PC-9 (cell line): Measurements from ENCODE around the gene ELOVL4. TPM values are rescaled to one million over a fixed set of nuclear protein-coding genes. Genes with fewer than 3 reads are reported as not detected.

Experiments
- BruUV-seq: library from RNA; stranded (reverse); fragments of 400-500 nt; replicated peaks from 2 replicates; lab custom pipeline; 2021; lab: Mats Ljungman, UMichigan
- CTCF ChIA-PET: fragments of 300-600 bp; sonication (Branson Sonifier 250); formaldehyde crosslinking; loops from one replicate; lab custom pipeline; 2022; ENCODE audit warnings: antibody characterized with exemption; lab: Charles Lee
- POLR2A ChIA-PET: fragments of 300-600 bp; sonication (Branson Sonifier 250); formaldehyde crosslinking; loops from one replicate; lab custom pipeline; 2022; ENCODE audit warnings: antibody characterized with exemption; ENCODE audit not compliant: unreplicated experiment; lab: Charles Lee
- DNase-seq, 2 experiments: peaks; one replicate each; pipeline versions ENCODE4 v3.0.0 to v3.0.0-alpha.2; 2015 to 2022; ENCODE audit warnings: mixed read lengths in 1 of 2
- H2AFZ ChIP-seq: fragments of 200-600 bp; sonication (generic); 2 replicates; pipeline ENCODE4 v1.8.1; 2017; ENCODE audit warnings: antibody characterized with exemption
- H3F3A ChIP-seq: fragments of 200-600 bp; sonication (generic); 2 replicates; pipeline ENCODE4 v1.8.1; 2017; ENCODE audit warnings: antibody characterized with exemption, mild to moderate bottlenecking, low read depth; ENCODE audit not compliant: insufficient read depth
- H3K27ac ChIP-seq: fragments of 200-600 bp; sonication (generic); 2 replicates; pipeline ENCODE4 v1.6.1; 2016; ENCODE audit warnings: mixed run types
- H3K27me3 ChIP-seq: fragments of 200-600 bp; sonication (generic); 2 replicates; pipeline ENCODE4 v1.6.1; 2016; ENCODE audit warnings: low read depth, mixed run types; ENCODE audit not compliant: insufficient read depth
- H3K36me3 ChIP-seq: fragments of 200-600 bp; sonication (generic); 2 replicates; pipeline ENCODE4 v1.6.1; 2016; ENCODE audit warnings: low read depth, mixed run types
- H3K4me1 ChIP-seq: fragments of 200-600 bp; sonication (generic); replicated peaks from 2 replicates; pipeline ENCODE4 v1.6.1; 2016; ENCODE audit warnings: mixed run types; ENCODE audit not compliant: insufficient read depth
- H3K4me2 ChIP-seq: fragments of 200-600 bp; sonication (generic); 2 replicates; pipeline ENCODE4 v1.6.1; 2017; ENCODE audit warnings: mixed run types
- H3K4me3 ChIP-seq: fragments of 200-600 bp; sonication (generic); 2 replicates; pipeline ENCODE4 v1.6.1; 2016; ENCODE audit warnings: mixed run types
- H3K79me2 ChIP-seq: fragments of 200-600 bp; sonication (generic); 2 replicates; pipeline ENCODE4 v1.6.1; 2017; ENCODE audit warnings: low read depth, mixed run types
- H3K9me2 ChIP-seq: fragments of 200-600 bp; sonication (generic); 2 replicates; pipeline ENCODE4 v1.8.1; 2017; ENCODE audit warnings: mild to moderate bottlenecking; ENCODE audit not compliant: insufficient read depth
- H3K9me3 ChIP-seq: fragments of 200-600 bp; sonication (generic); 2 replicates; pipeline ENCODE4 v1.8.1; 2016; ENCODE audit warnings: low read depth; ENCODE audit not compliant: insufficient read depth
- H4K20me1 ChIP-seq: fragments of 200-600 bp; sonication (generic); 2 replicates; pipeline ENCODE4 v1.8.1; 2017; ENCODE audit not compliant: insufficient read depth
- CTCF ChIP-seq: fragments of 200-600 bp; sonication (generic); conservative IDR thresholded peaks from 2 replicates; pipeline ENCODE4 v1.6.1; 2017; ENCODE audit warnings: mixed run types, antibody characterized with exemption, mild to moderate bottlenecking, moderate library complexity
- EZH2 ChIP-seq: fragments of 200-600 bp; sonication (generic); IDR thresholded peaks from 2 replicates; pipeline ENCODE4 v1.8.0; 2017; ENCODE audit warnings: antibody characterized with exemption, low read depth
- intact Hi-C: fragments of 100-400 bp; cut with micrococcal nuclease; formaldehyde crosslinking; loops from one replicate; pipeline ENCODE4 v1.10.0; 2022; ENCODE audit not compliant: unreplicated experiment
- total RNA-seq: library from RNA; stranded (reverse); gene quantifications from 2 replicates; pipeline ENCODE4 v1.2.3, GENCODE V29; 2021

ELOVL4 gene
- total RNA-seq, 1 experiment from 2014 or later = not detected

DNA sequence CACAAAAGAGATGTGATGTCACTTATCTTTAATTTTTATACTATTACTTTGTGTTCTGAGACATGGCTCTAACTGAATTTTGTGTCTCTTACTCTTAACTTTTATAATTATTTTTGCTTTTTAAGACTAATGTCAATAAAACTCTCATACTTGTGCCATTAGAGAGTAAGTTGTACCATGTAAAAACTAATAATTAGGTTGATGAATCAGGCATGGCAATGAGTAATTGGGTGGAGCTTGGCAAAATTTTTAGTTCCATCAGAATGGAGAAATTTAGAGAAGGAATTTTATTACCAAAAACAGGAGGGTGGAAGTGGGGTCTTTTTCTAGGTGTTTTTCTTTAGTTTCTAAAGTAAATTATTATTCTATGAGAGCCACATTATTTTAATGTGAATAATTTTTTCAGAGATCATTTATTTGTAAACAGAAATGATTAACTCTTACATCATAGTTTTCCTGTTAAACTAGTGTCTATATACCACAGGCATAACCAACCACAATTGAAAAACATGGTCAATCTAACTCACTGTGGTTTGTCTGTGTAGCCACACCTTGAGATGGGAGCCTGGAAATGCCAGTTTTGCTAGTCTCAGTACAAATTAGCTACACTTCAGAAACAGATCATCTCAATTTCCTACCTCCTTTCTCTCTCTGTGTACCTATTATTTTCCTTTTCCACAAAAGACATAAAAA is 51.8 kb downstream of the ELOVL4 start:
- Histone ChIP-seq H3K36me3 (no peaks in the 10 kb centered on the region), H3K27me3 (no peaks in the 10 kb centered on the region), H3K27ac (no peak overlapping the region), H3F3A (no peaks in the 10 kb centered on the region), H4K20me1 (no peaks in the 10 kb centered on the region), H2AFZ (0 out of 2 replicates have a peak overlapping the region, but pooled peaks have one; percentile 27), H3K9me2 (no peaks in the 10 kb centered on the region), H3K9me3 (no peaks in the 10 kb centered on the region), H3K4me3 (no peak overlapping the region), H3K4me1 (peaks cover 22% of the 10 kb centered on the region), H3K4me2 (peak overlapping the region; percentile 28), H3K79me2 (no peaks in the 10 kb centered on the region)
- DNase-seq = peak; percentile 11 to 51
- ChIA-PET POLR2A (no interaction called here), CTCF (no interaction called here)
- BruUV-seq = no TSS peak
- intact Hi-C loops = no loop called here
- TF ChIP-seq EZH2 = no peak
- no peak for TF ChIP-seq CTCF

- BruUV-seq = no TSS peak
- Histone ChIP-seq H3K4me1 (peaks cover 22% of the 10 kb centered on the region), H3K27ac (no peak overlapping the region), H3K9me2 (no peaks in the 10 kb centered on the region), H3K4me2 (peak overlapping the region; percentile 28), H3K79me2 (no peaks in the 10 kb centered on the region), H3F3A (no peaks in the 10 kb centered on the region), H3K27me3 (no peaks in the 10 kb centered on the region), H3K36me3 (no peaks in the 10 kb centered on the region), H3K9me3 (no peaks in the 10 kb centered on the region), H3K4me3 (no peak overlapping the region), H2AFZ (no peak overlapping the region), H4K20me1 (no peaks in the 10 kb centered on the region)
- no peak for DNase-seq
- intact Hi-C loops = no loop called here
- ChIA-PET POLR2A (no interaction called here), CTCF (no interaction called here)
- no peak for TF ChIP-seq EZH2
- TF ChIP-seq CTCF = no peak
These were observed 52.4 kb downstream of the ELOVL4 start for GRCh38 chr6:79894939-79895338.

DNA sequence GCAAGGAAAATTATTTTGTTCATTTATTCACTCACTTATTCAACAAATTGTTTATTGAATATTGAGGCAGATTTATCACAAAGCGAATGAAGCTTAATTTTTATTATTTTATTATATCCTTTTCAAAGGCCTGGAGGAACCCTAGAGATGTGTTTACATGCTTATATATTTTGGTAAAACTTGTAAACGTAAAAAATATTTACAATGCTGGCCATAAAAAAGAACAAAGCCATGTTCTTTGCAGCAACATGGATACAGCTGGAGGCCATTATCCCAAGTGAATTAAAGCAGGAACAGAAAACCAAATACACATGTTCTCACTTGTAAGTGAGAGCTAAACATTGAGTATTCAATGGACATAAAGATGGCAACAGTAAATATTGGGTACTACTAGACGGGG is 58.8 kb downstream of the ELOVL4 start:
- no peak overlapping the region for H3K4me2 ChIP-seq
- POLR2A ChIA-PET = no interaction called here
- no TSS peak for BruUV-seq
- no peaks in the 10 kb centered on the region for H3K27me3 ChIP-seq
- CTCF ChIA-PET = interaction anchor here (0.5 kb wide), 1 partner anchor 19 kb away, joined by 3 read pairs; no protein-coding TSS in a partner anchor
- no peak overlapping the region for H2AFZ ChIP-seq
- no peak overlapping the region for H3K27ac ChIP-seq
- no peak overlapping the region for H3K4me3 ChIP-seq
- no peaks in the 10 kb centered on the region for H3K4me1 ChIP-seq
- no peaks in the 10 kb centered on the region for H3K9me3 ChIP-seq
- intact Hi-C loops = no loop called here
- no peaks in the 10 kb centered on the region for H3K36me3 ChIP-seq
- H4K20me1 ChIP-seq = no peaks in the 10 kb centered on the region
- H3K9me2 ChIP-seq = no peaks in the 10 kb centered on the region
- H3F3A ChIP-seq = no peaks in the 10 kb centered on the region
- H3K79me2 ChIP-seq = no peaks in the 10 kb centered on the region
- DNase-seq = no peak
- no peak for TF ChIP-seq CTCF
- TF ChIP-seq EZH2 = no peak
